ENCODE measurements around the gene CEP112. TPM values are rescaled to one million over a fixed set of nuclear protein-coding genes. Genes with fewer than 3 reads are reported as not detected.

The CEP112 gene
- polyA plus RNA-seq, 1 donor from 2014 or later, result 6.0 TPM

DNA sequence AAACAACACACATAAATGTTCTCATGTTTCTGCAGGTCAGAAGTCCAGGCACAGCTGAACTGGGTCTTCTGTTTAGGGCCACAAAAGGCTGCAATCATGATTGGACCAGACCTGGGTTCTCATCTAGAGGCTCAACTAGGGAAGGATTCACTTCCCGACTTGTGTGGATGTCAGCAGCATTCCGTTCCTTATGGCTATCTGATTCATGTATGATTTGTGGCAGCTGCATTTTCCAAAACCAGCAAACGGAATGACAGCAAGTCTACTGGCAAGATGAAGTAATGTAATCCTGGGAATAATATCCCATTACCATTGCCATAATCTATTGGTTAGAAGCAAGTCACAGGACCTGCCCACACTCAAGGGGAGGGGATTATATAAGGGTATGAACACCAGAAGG lies 22.1 kb downstream of the CEP112 start:
- Histone ChIP-seq H3K27me3 (ENCODE audit: insufficient read depth, low read depth, low read length) (no peaks in the 10 kb centered on the region), H3F3A (ENCODE audit: insufficient read depth, low read length, poor library complexity, severe bottlenecking) (no peaks in the 10 kb centered on the region), H3K36me3 (ENCODE audit: insufficient read depth, low read length) (no peaks in the 10 kb centered on the region), H3K4me3 (ENCODE audit: low read length) (no peak overlapping the region), H3K27ac (ENCODE audit: low read length) (no peak overlapping the region), H3K9ac (ENCODE audit: low read length) (no peak overlapping the region), H3K79me2 (replicated peaks; ENCODE audit: insufficient read depth, low read length) (no peaks in the 10 kb centered on the region), H3K4me2 (ENCODE audit: low read length) (no peak overlapping the region), H4K20me1 (ENCODE audit: insufficient read depth) (no peaks in the 10 kb centered on the region), H3K9me2 (ENCODE audit: insufficient read depth, low read length) (no peaks in the 10 kb centered on the region), H2AFZ (ENCODE audit: low read depth, low read length) (no peak overlapping the region), H3K9me3 (ENCODE audit: low read length) (no peaks in the 10 kb centered on the region)
- TF ChIP-seq POLR2AphosphoS5 (IDR thresholded peaks at IDR 0.05), result no peak
- TF ChIP-seq, protein P1, sequence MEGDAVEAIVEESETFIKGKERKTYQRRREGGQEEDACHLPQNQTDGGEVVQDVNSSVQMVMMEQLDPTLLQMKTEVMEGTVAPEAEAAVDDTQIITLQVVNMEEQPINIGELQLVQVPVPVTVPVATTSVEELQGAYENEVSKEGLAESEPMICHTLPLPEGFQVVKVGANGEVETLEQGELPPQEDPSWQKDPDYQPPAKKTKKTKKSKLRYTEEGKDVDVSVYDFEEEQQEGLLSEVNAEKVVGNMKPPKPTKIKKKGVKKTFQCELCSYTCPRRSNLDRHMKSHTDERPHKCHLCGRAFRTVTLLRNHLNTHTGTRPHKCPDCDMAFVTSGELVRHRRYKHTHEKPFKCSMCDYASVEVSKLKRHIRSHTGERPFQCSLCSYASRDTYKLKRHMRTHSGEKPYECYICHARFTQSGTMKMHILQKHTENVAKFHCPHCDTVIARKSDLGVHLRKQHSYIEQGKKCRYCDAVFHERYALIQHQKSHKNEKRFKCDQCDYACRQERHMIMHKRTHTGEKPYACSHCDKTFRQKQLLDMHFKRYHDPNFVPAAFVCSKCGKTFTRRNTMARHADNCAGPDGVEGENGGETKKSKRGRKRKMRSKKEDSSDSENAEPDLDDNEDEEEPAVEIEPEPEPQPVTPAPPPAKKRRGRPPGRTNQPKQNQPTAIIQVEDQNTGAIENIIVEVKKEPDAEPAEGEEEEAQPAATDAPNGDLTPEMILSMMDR (IDR thresholded peaks at IDR 0.05; ENCODE audit: poor library complexity, severe bottlenecking), result no peak
- no peak for TF ChIP-seq SMC3 (conservative IDR thresholded peaks at IDR 0.05; ENCODE audit: poor library complexity)
- TF ChIP-seq, protein P2, sequence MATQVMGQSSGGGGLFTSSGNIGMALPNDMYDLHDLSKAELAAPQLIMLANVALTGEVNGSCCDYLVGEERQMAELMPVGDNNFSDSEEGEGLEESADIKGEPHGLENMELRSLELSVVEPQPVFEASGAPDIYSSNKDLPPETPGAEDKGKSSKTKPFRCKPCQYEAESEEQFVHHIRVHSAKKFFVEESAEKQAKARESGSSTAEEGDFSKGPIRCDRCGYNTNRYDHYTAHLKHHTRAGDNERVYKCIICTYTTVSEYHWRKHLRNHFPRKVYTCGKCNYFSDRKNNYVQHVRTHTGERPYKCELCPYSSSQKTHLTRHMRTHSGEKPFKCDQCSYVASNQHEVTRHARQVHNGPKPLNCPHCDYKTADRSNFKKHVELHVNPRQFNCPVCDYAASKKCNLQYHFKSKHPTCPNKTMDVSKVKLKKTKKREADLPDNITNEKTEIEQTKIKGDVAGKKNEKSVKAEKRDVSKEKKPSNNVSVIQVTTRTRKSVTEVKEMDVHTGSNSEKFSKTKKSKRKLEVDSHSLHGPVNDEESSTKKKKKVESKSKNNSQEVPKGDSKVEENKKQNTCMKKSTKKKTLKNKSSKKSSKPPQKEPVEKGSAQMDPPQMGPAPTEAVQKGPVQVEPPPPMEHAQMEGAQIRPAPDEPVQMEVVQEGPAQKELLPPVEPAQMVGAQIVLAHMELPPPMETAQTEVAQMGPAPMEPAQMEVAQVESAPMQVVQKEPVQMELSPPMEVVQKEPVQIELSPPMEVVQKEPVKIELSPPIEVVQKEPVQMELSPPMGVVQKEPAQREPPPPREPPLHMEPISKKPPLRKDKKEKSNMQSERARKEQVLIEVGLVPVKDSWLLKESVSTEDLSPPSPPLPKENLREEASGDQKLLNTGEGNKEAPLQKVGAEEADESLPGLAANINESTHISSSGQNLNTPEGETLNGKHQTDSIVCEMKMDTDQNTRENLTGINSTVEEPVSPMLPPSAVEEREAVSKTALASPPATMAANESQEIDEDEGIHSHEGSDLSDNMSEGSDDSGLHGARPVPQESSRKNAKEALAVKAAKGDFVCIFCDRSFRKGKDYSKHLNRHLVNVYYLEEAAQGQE (IDR thresholded peaks at IDR 0.05; ENCODE audit: borderline replicate concordance), result no peak

GRCh38 chr17:66167189-66167815 lies 24.6 kb downstream of the CEP112 start:
- no peak overlapping the region for H3K9ac ChIP-seq (ENCODE audit: low read length)
- no peak overlapping the region for H3K4me3 ChIP-seq (ENCODE audit: low read length)
- no peaks in the 10 kb centered on the region for H3K9me3 ChIP-seq (ENCODE audit: low read length)
- H3K27ac ChIP-seq (ENCODE audit: low read length), result no peak overlapping the region
- no peaks in the 10 kb centered on the region for H3K36me3 ChIP-seq (ENCODE audit: insufficient read depth, low read length)
- H3K27me3 ChIP-seq (ENCODE audit: insufficient read depth, low read depth, low read length), result no peaks in the 10 kb centered on the region
- TF ChIP-seq POLR2AphosphoS5 (IDR thresholded peaks at IDR 0.05) (no peak), SMC3 (conservative IDR thresholded peaks at IDR 0.05; ENCODE audit: poor library complexity) (no peak), EZH2 (IDR thresholded peaks at IDR 0.05; ENCODE audit: borderline replicate concordance, insufficient read depth, low read length, poor library complexity, severe bottlenecking) (no peak), EP300 (conservative IDR thresholded peaks at IDR 0.05; ENCODE audit: poor library complexity, severe bottlenecking) (no peak)
- TF ChIP-seq, protein P1 (IDR thresholded peaks at IDR 0.05; ENCODE audit: poor library complexity, severe bottlenecking), result no peak
- TF ChIP-seq, protein P2 (IDR thresholded peaks at IDR 0.05; ENCODE audit: borderline replicate concordance), result no peak
- H2AFZ ChIP-seq (ENCODE audit: low read depth, low read length), result no peak overlapping the region
- H3K4me2 ChIP-seq (ENCODE audit: low read length), result no peak overlapping the region
- no peaks in the 10 kb centered on the region for H3F3A ChIP-seq (ENCODE audit: insufficient read depth, low read length, poor library complexity, severe bottlenecking)
- no peaks in the 10 kb centered on the region for H4K20me1 ChIP-seq (ENCODE audit: insufficient read depth)
- H3K79me2 ChIP-seq (replicated peaks; ENCODE audit: insufficient read depth, low read length), result no peaks in the 10 kb centered on the region
- no peaks in the 10 kb centered on the region for H3K9me2 ChIP-seq (ENCODE audit: insufficient read depth, low read length)

All from neural cell (in vitro differentiated cells).